B cell (primary cell): Measurements from ENCODE around the gene GSTP1. TPM values are rescaled to one million over a fixed set of nuclear protein-coding genes. Genes with fewer than 3 reads are reported as not detected.

Experiments
- ATAC-seq: fragments of 200-7000 bp; cut with Tn5 transposase; one replicate; pipeline ENCODE4 v1.10.0; 2021; ENCODE audit warnings: low read depth, mild to moderate bottlenecking, moderate number of reproducible peaks, moderate library complexity
- CTCF ChIA-PET: fragments of 350-600 bp; sonication (Branson Sonifier 250); formaldehyde crosslinking; loops from one replicate; lab custom pipeline; 2021; ENCODE audit warnings: antibody characterized with exemption, inconsistent platforms; lab: Charles Lee
- POLR2A ChIA-PET: fragments of 350-600 bp; sonication (Branson Sonifier 250); formaldehyde crosslinking; loops from one replicate; lab custom pipeline; 2021; ENCODE audit warnings: antibody characterized with exemption; lab: Charles Lee
- DNase-seq: peaks from one replicate; pipeline ENCODE4 v3.0.0; 2013
- H2AFZ ChIP-seq: 2 replicates; pipeline ENCODE4 v1.6.1; 2012; ENCODE audit warnings: mild to moderate bottlenecking, low read depth, low read length; ENCODE audit not compliant: insufficient read depth, poor library complexity, severe bottlenecking
- H3K27ac ChIP-seq, 2 donors: 1 replicate in 1 of 2; 2 replicates in 1 of 2; pipeline ENCODE4 v1.5.1; 2012 to 2013; ENCODE audit warnings: low read length in 2 of 2, mild to moderate bottlenecking in 2 of 2, moderate library complexity in 1 of 2
- H3K27me3 ChIP-seq, 4 experiments: fragments of 200-600 bp in 1 of 4; sonication (generic) in 1 of 4; replicated peaks in 1 of 4; 1 replicate in 2 of 4; 2 replicates in 2 of 4; pipeline versions ENCODE4 v1.6.1 to v1.7.0; 2013 to 2016; ENCODE audit warnings: low read length in 3 of 4, mild to moderate bottlenecking in 2 of 4, mixed read lengths in 1 of 4, moderate library complexity in 1 of 4; ENCODE audit not compliant: insufficient read depth in 4 of 4, control insufficient read depth in 3 of 4; ENCODE audit errors: control extremely low read depth in 1 of 4
- H3K36me3 ChIP-seq, 2 experiments: replicated peaks in 1 of 2; 1 replicate in 1 of 2; 2 replicates in 1 of 2; pipeline versions ENCODE4 v1.6.1 to v1.7.1; 2013; ENCODE audit warnings: low read length in 1 of 2; ENCODE audit not compliant: insufficient read depth in 2 of 2, control insufficient read depth in 1 of 2; ENCODE audit errors: control extremely low read depth in 1 of 2, extremely low read depth in 1 of 2
- H3K4me1 ChIP-seq, 2 donors: fragments of 200-600 bp in 1 of 2; sonication (generic) in 1 of 2; 1 replicate in 1 of 2; 2 replicates in 1 of 2; pipeline versions ENCODE4 v1.5.1 to v1.6.1; 2013 to 2017; ENCODE audit warnings: low read length in 2 of 2; ENCODE audit not compliant: control insufficient read depth in 2 of 2, insufficient read depth in 2 of 2
- H3K4me2 ChIP-seq: replicated peaks from 2 replicates; pipeline ENCODE3; 2012; ENCODE audit warnings: mild to moderate bottlenecking, low read depth, low read length; ENCODE audit not compliant: poor library complexity, severe bottlenecking
- H3K4me3 ChIP-seq, 5 experiments: fragments of 200-600 bp in 1 of 5; sonication (generic) in 1 of 5; 1 replicate in 3 of 5; 2 replicates in 2 of 5; pipeline versions ENCODE4 v1.5.1 to v1.7.0; 2011 to 2016; ENCODE audit warnings: low read length in 4 of 5, mild to moderate bottlenecking in 4 of 5, low read depth in 2 of 5, control low read depth in 1 of 5, moderate library complexity in 1 of 5; ENCODE audit not compliant: insufficient read depth in 1 of 5; ENCODE audit errors: control extremely low read depth in 1 of 5, extremely low read depth in 1 of 5
- H3K79me2 ChIP-seq: fragments of 200-600 bp; sonication (generic); one replicate; pipeline ENCODE4 v1.6.0; 2016; ENCODE audit warnings: low read length; ENCODE audit not compliant: control insufficient read depth, insufficient read depth
- H3K9ac ChIP-seq: fragments of 200-600 bp; sonication (generic); 2 replicates; pipeline ENCODE4 v1.6.1; 2017; ENCODE audit warnings: mild to moderate bottlenecking, low read length, moderate library complexity
- H3K9me3 ChIP-seq, 3 donors: one replicate each; pipeline versions ENCODE4 v1.6.1 to v1.7.1; 2013; ENCODE audit warnings: low read length in 2 of 3; ENCODE audit not compliant: control insufficient read depth in 2 of 3, insufficient read depth in 1 of 3; ENCODE audit errors: control extremely low read depth in 1 of 3
- H4K20me1 ChIP-seq: 2 replicates; pipeline ENCODE4 v1.6.0; 2012; ENCODE audit warnings: mild to moderate bottlenecking, low read length; ENCODE audit not compliant: insufficient read depth, control insufficient read depth, poor library complexity, severe bottlenecking
- H3K27ac Mint-ChIP-seq: one replicate; pipeline ENCODE4 v1.8.0; 2021; ENCODE audit warnings: mixed read lengths
- H3K27me3 Mint-ChIP-seq: one replicate; pipeline ENCODE4 v1.8.0; 2021; ENCODE audit warnings: mixed read lengths
- H3K4me1 Mint-ChIP-seq: one replicate; pipeline ENCODE4 v1.8.0; 2021; ENCODE audit warnings: mixed read lengths
- H3K4me3 Mint-ChIP-seq: one replicate; pipeline ENCODE4 v1.8.0; 2021; ENCODE audit warnings: mixed read lengths
- H3K9me3 Mint-ChIP-seq: one replicate; pipeline ENCODE4 v1.8.0; 2022; ENCODE audit warnings: mixed read lengths; ENCODE audit not compliant: insufficient read depth
- CTCF ChIP-seq: fragments of 200-600 bp; IDR thresholded peaks from one replicate; pipeline ENCODE4 v1.8.0; 2022; ENCODE audit warnings: antibody characterized with exemption, mild to moderate bottlenecking
- EZH2 ChIP-seq: IDR thresholded peaks from 2 replicates; pipeline ENCODE4 v1.6.1; 2012; ENCODE audit warnings: borderline replicate concordance, low read depth, mild to moderate bottlenecking, moderate library complexity, low read length; ENCODE audit not compliant: insufficient read depth, poor library complexity, severe bottlenecking
- WGBS: methylation state at CpG from one replicate; pipeline ENCODE4 v1.1.5; 2013; ENCODE audit warnings: missing lambda C conversion rate; ENCODE audit not compliant: insufficient coverage; 5-methylcytosine and 5-hydroxymethylcytosine counted together
- intact Hi-C: fragments of 100-400 bp; cut with micrococcal nuclease; formaldehyde crosslinking; loops from one replicate; pipeline ENCODE4 v1.10.0; 2022
- polyA plus RNA-seq: library from polyadenylated mRNA; depleted of rRNA; stranded (reverse); fragments of >200 nt; gene quantifications from 2 replicates; pipeline ENCODE4 v1.2.3, GENCODE V29; 2012
- total RNA-seq, 2 donors: library from RNA; stranded (reverse); fragments of 120-200 nt in 1 of 2; gene quantifications; 1 replicate in 1 of 2; 2 replicates in 1 of 2; pipeline versions ENCODE4 v1.2.3 to v1.2.4, GENCODE V29; 2013 to 2022

Gene GSTP1
- total and polyA plus RNA-seq, 2 donors (not counting 1 experiment from before 2014, with no cell fraction given), result 200 to 313 TPM

DNA sequence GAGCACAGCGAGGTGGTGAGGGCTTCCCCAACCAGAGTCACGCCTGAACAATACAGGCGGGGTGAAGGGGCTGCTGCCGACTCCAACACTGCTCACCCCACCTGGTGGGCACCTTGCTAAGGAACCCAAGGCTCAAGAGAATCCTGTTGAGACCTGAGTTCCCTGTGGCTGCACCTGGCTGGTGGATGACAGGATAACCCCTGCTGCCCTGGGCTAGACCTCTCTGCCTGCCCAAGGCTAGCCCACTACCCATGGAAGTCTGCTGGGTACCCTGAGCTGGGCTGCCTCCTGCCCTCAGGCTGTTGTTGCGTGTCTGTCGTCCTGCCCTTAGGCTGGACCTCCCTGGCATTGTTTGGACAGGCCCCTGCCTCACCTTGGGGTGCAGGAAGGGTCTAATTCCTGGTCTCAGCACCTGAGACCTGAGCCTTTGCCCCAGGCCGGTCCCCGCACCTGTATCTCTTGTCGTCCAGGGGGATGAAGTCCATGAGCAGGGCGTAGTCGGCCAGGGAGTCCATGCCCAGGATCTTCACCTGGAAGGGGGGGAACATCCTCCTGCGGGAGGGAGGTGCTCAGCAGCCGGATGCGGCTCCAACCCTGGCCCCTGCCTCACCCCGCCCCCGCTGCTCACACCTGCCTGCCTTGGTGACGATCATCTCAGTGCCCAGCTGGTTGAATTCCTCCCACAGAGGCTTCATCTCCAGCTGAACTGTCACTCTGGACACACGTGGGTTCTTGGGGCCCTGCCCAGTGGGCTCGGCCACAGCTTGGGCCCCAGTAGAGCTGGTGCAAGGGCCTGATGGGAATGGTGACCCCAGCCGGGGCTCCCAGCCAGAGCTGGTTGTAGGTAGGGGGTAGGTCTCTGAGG is 51.0 kb downstream of the GSTP1 start:
- 87% methylated on average over 20 of the region's 20 CpGs for WGBS
- Histone ChIP-seq H3K27me3 (peaks cover 0 to 4% (median 2%) of the 10 kb centered on the region in 4 experiments), H3K9ac (no peak overlapping the region), H3K36me3 (no peaks in the 10 kb centered on the region), H3K9me3 (no peaks in the 10 kb centered on the region), H3K4me2 (no peak overlapping the region), H3K27ac (no peak overlapping the region), H4K20me1 (no peaks in the 10 kb centered on the region), H3K79me2 (no peaks in the 10 kb centered on the region), H2AFZ (no peak overlapping the region), H3K4me1 (peaks cover 6 to 8% of the 10 kb centered on the region in 2 donors), H3K4me3 (no peak overlapping the region)
- H3K9me3 Mint-ChIP-seq, result no peaks in the 10 kb centered on the region
- ChIA-PET POLR2A (interaction anchor here (1.1 kb wide), 1 partner anchor 20 kb away, joined by 4 read pairs; no protein-coding TSS in a partner anchor), CTCF (interaction anchor here (0.6 to 5.3 kb wide), 3 partner anchors 12 to 467 kb away, joined by 7 to 50 read pairs (median 13); partner anchors contain the start of gene ACY3)
- DNase-seq, result no peak
- peaks cover 15% of the 10 kb centered on the region for H3K4me1 Mint-ChIP-seq
- H3K27me3 Mint-ChIP-seq, result no peaks in the 10 kb centered on the region
- no peak overlapping the region for H3K4me3 Mint-ChIP-seq
- intact Hi-C loops, result no loop called here
- no peak for ATAC-seq
- TF ChIP-seq CTCF, result no peak
- TF ChIP-seq EZH2, result no peak
- no peak overlapping the region for H3K27ac Mint-ChIP-seq

DNA sequence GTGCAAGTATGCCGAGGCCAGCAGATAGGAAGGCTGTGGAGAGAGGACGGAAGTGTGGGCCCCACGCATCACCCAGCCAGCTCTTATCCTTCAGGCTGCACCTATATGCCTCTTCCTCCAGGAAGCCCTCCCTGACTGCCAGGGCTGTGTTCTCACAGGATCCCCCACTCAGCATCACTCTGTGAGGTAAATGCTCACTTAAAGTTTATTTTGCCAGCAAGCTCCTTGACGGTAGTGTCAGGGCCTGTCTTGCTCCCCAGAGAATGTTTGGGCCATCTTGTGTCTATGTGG is 51.6 kb downstream of the GSTP1 start:
- Histone ChIP-seq H3K4me3 (no peak overlapping the region), H4K20me1 (no peaks in the 10 kb centered on the region), H3K36me3 (no peaks in the 10 kb centered on the region), H3K27ac (no peak overlapping the region), H2AFZ (no peak overlapping the region), H3K4me1 (peaks cover 9 to 14% of the 10 kb centered on the region in 2 donors), H3K4me2 (no peak overlapping the region), H3K9ac (no peak overlapping the region), H3K9me3 (no peaks in the 10 kb centered on the region), H3K27me3 (peaks cover 0 to 6% (median 3%) of the 10 kb centered on the region in 4 experiments), H3K79me2 (no peaks in the 10 kb centered on the region)
- H3K4me1 Mint-ChIP-seq, result peaks cover 18% of the 10 kb centered on the region
- DNase-seq (no peak), ATAC-seq (no peak)
- intact Hi-C loops, result no loop called here
- no peak overlapping the region for H3K4me3 Mint-ChIP-seq
- H3K27ac Mint-ChIP-seq, result no peak overlapping the region
- ChIA-PET POLR2A (interaction anchor here (1.1 kb wide), 1 partner anchor 21 kb away, joined by 4 read pairs; no protein-coding TSS in a partner anchor), CTCF (interaction anchor here (0.6 to 5.3 kb wide), 4 partner anchors 12 to 468 kb away, joined by 5 to 50 read pairs (median 10); partner anchors contain the start of gene ACY3)
- 88% methylated on average over 3 of the region's 4 CpGs for WGBS
- TF ChIP-seq EZH2 (no peak), CTCF (no peak)
- H3K9me3 Mint-ChIP-seq, result no peaks in the 10 kb centered on the region
- H3K27me3 Mint-ChIP-seq, result peaks cover 2% of the 10 kb centered on the region
